ENCODE data around the gene MRPL33. TPM values are rescaled to one million over a fixed set of nuclear protein-coding genes. Genes with fewer than 3 reads are reported as not detected.

The MRPL33 gene
- polyA plus RNA-seq, 1 donor from 2014 or later: 406 TPM

Other genes starting within 250 kb of the MRPL33 start
- 30.8 and 36.4 TPM in 2 replicates for gene ZNF512, start 188.7 kb upstream of the MRPL33 start, polyA plus RNA-seq
- gene CCDC121, start 142.7 kb upstream of the MRPL33 start, polyA plus RNA-seq: 2.2 and 3.0 TPM in 2 replicates
- 42.3 and 48.2 TPM in 2 replicates for gene GPN1, start 142.7 kb upstream of the MRPL33 start, polyA plus RNA-seq
- gene SUPT7L, start 108.1 kb upstream of the MRPL33 start, polyA plus RNA-seq: 90.4 and 95.8 TPM in 2 replicates
- gene SLC4A1AP, start 107.8 kb upstream of the MRPL33 start, polyA plus RNA-seq: 37.8 and 47.9 TPM in 2 replicates
- gene RBKS, start 118.7 kb downstream of the MRPL33 start, polyA plus RNA-seq: 4.0 and 5.4 TPM in 2 replicates
- 15.3 and 15.7 TPM in 2 replicates for gene BABAM2, start 119.0 kb downstream of the MRPL33 start, polyA plus RNA-seq

All from neural cell (in vitro differentiated cells).